Fibroblast of lung (primary cell): ENCODE results near the gene PBX4. TPM values are rescaled to one million over a fixed set of nuclear protein-coding genes. Genes with fewer than 3 reads are reported as not detected.

Source experiments
- DNase-seq, 2 donors: peaks; one replicate each; pipeline versions ENCODE4 v3.0.0 to v3.0.0-alpha.2; 2010; ENCODE audit warnings: low read depth in 2 of 2
- H2AFZ ChIP-seq: 2 replicates; pipeline ENCODE4 v1.5.1; 2012; ENCODE audit warnings: low read length, control low read depth, inconsistent platforms
- H3K27ac ChIP-seq: 2 replicates; pipeline ENCODE4 v1.5.1; 2011; ENCODE audit warnings: low read length, control low read depth; ENCODE audit not compliant: insufficient read depth
- H3K27me3 ChIP-seq: 2 replicates; pipeline ENCODE4 v1.5.1; 2011; ENCODE audit warnings: mild to moderate bottlenecking, low read length; ENCODE audit not compliant: control insufficient read depth, insufficient read depth
- H3K36me3 ChIP-seq: 2 replicates; pipeline ENCODE4 v1.5.1; 2011; ENCODE audit warnings: low read length; ENCODE audit not compliant: control insufficient read depth, insufficient read depth
- H3K4me1 ChIP-seq: 2 replicates; pipeline ENCODE4 v1.5.1; 2011; ENCODE audit warnings: low read length; ENCODE audit not compliant: control insufficient read depth, insufficient read depth; ENCODE audit errors: extremely low read depth
- H3K4me2 ChIP-seq: 2 replicates; pipeline ENCODE4 v1.5.1; 2011; ENCODE audit warnings: low read length, control low read depth; ENCODE audit not compliant: insufficient read depth; ENCODE audit errors: extremely low read depth
- H3K4me3 ChIP-seq, 4 experiments: fragments of 200-600 bp in 1 of 4; sonication (generic) in 1 of 4; replicated peaks in 1 of 4; 2 replicates each; pipeline ENCODE4 v1.5.1; 2011 to 2016; ENCODE audit warnings: low read length in 4 of 4, low read depth in 3 of 4, mild to moderate bottlenecking in 3 of 4, control low read depth in 2 of 4, inconsistent platforms in 1 of 4, mixed read lengths in 1 of 4; ENCODE audit not compliant: insufficient read depth in 1 of 4; ENCODE audit errors: control extremely low read depth in 1 of 4
- H3K79me2 ChIP-seq: 2 replicates; pipeline ENCODE4 v1.5.1; 2012; ENCODE audit warnings: mild to moderate bottlenecking, low read length, inconsistent platforms; ENCODE audit not compliant: control insufficient read depth, insufficient read depth
- H3K9ac ChIP-seq: 2 replicates; pipeline ENCODE4 v1.5.1; 2011; ENCODE audit warnings: mild to moderate bottlenecking, low read length, control low read depth; ENCODE audit not compliant: insufficient read depth
- H3K9me3 ChIP-seq: 2 replicates; pipeline ENCODE4 v1.5.1; 2012; ENCODE audit warnings: low read depth, low read length; ENCODE audit not compliant: control insufficient read depth, insufficient read depth
- H4K20me1 ChIP-seq: 2 replicates; pipeline ENCODE4 v1.5.1; 2011; ENCODE audit warnings: low read length; ENCODE audit not compliant: control insufficient read depth, insufficient read depth; ENCODE audit errors: extremely low read depth
- CTCF ChIP-seq, 2 donors: IDR thresholded peaks in 1 of 2; conservative IDR thresholded peaks in 1 of 2; 1 replicate in 1 of 2; 2 replicates in 1 of 2; pipeline ENCODE4 v1.5.1; 2011 to 2012; ENCODE audit warnings: low read length in 2 of 2, control low read depth in 1 of 2, inconsistent platforms in 1 of 2, low read depth in 1 of 2, mild to moderate bottlenecking in 1 of 2
- EZH2 ChIP-seq: IDR thresholded peaks from 2 replicates; pipeline ENCODE4 v1.5.1; 2012; ENCODE audit warnings: low read length, control low read depth, mild to moderate bottlenecking; ENCODE audit errors: missing control alignments
- polyA plus RNA-seq, 2 donors: library from polyadenylated mRNA; depleted of rRNA in 1 of 2; stranded (reverse) in 1 of 2; unstranded in 1 of 2; fragments of >200 nt; gene quantifications; 2 replicates each; pipeline ENCODE4 v1.2.1, GENCODE V29; 2011 to 2012; ENCODE audit warnings: missing spikeins in 1 of 2
- total RNA-seq: library from RNA; depleted of rRNA; stranded (reverse); fragments of >200 nt; gene quantifications from 2 replicates; pipeline ENCODE4 v1.2.1, GENCODE V29; 2014

PBX4 gene
- total and polyA plus RNA-seq, 2 donors (not counting 1 experiment from before 2014, with no cell fraction given), result 0.39 to 1.7 TPM

GRCh38 chr19:19633711-19634515 lies 15.4 kb upstream of the PBX4 start:
- TF ChIP-seq EZH2 (no peak), CTCF (conservative IDR thresholded peaks at IDR 0.05 in 1 of 2, IDR thresholded peaks at IDR 0.05 in 1 of 2; ENCODE audit: low read depth in 1 of 2, low read length in 2 of 2) (no peak)
- Histone ChIP-seq H3K27ac (no peak overlapping the region), H3K27me3 (no peaks in the 10 kb centered on the region), H3K36me3 (peaks cover 14% of the 10 kb centered on the region), H3K4me2 (no peak overlapping the region), H3K79me2 (no peaks in the 10 kb centered on the region), H3K9ac (no peak overlapping the region), H3K4me3 (no peak overlapping the region), H4K20me1 (no peaks in the 10 kb centered on the region), H3K4me1 (no peaks in the 10 kb centered on the region), H2AFZ (no peak overlapping the region), H3K9me3 (no peaks in the 10 kb centered on the region)
- DNase-seq, result no peak

GRCh38 chr19:19632661-19633060 lies 14.2 kb upstream of the PBX4 start:
- no peak for TF ChIP-seq EZH2
- TF ChIP-seq CTCF (conservative IDR thresholded peaks at IDR 0.05 in 1 of 2, IDR thresholded peaks at IDR 0.05 in 1 of 2; ENCODE audit: low read depth in 1 of 2, low read length in 2 of 2), result no peak
- Histone ChIP-seq H3K27ac (no peak overlapping the region), H3K4me3 (no peak overlapping the region), H2AFZ (no peak overlapping the region), H3K4me1 (no peaks in the 10 kb centered on the region), H3K9ac (no peak overlapping the region), H3K36me3 (peaks cover 14% of the 10 kb centered on the region), H3K9me3 (no peaks in the 10 kb centered on the region), H3K4me2 (no peak overlapping the region), H4K20me1 (no peaks in the 10 kb centered on the region), H3K27me3 (no peaks in the 10 kb centered on the region), H3K79me2 (no peaks in the 10 kb centered on the region)
- DNase-seq, result no peak

GRCh38 chr19:19631346-19631745 lies 12.9 kb upstream of the PBX4 start:
- no peak for DNase-seq
- H3K4me2 ChIP-seq, result no peak overlapping the region
- peaks cover 14% of the 10 kb centered on the region for H3K36me3 ChIP-seq
- no peaks in the 10 kb centered on the region for H3K4me1 ChIP-seq
- H4K20me1 ChIP-seq, result no peaks in the 10 kb centered on the region
- H3K9me3 ChIP-seq, result no peaks in the 10 kb centered on the region
- H3K9ac ChIP-seq, result no peak overlapping the region
- no peak overlapping the region for H3K4me3 ChIP-seq
- H3K27ac ChIP-seq, result no peak overlapping the region
- H3K27me3 ChIP-seq, result no peaks in the 10 kb centered on the region
- TF ChIP-seq CTCF (conservative IDR thresholded peaks at IDR 0.05 in 1 of 2, IDR thresholded peaks at IDR 0.05 in 1 of 2; ENCODE audit: low read depth in 1 of 2, low read length in 2 of 2) (no peak), EZH2 (no peak)
- no peaks in the 10 kb centered on the region for H3K79me2 ChIP-seq
- no peak overlapping the region for H2AFZ ChIP-seq
